ENCODE results near the gene CCDC85B. TPM values are rescaled to one million over a fixed set of nuclear protein-coding genes. Genes with fewer than 3 reads are reported as not detected.

Gene CCDC85B
- total and polyA plus RNA-seq, 2 of the 13 experiments (the other 11 are each of a cell fraction or from before 2014, with no cell fraction given), result 8.2 to 19.5 TPM

DNA sequence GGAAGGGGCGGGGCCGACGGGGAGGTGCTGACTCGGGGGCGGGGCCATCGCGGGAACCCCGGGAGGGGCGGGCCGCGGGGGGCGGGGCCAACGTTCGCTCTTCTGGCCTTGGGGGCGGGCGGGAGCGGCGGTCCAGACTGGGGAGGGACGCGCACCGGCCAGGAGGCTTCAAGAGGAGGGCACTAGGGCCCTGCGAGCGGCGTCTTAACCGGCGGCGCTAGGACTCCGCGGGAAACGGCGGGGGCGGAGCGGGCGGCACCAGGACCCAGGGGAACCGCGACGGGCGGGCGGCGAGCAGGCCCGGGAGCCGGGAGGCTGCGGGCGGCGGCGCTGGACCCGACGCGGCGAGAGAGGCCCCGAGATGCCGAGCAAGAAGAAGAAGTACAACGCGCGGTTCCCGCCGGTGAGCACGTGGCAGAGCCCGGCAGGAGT lies 28.7 kb downstream of the CCDC85B start, which contains the start of gene DRAP1 (continued):
- TF ChIP-seq, protein P1, sequence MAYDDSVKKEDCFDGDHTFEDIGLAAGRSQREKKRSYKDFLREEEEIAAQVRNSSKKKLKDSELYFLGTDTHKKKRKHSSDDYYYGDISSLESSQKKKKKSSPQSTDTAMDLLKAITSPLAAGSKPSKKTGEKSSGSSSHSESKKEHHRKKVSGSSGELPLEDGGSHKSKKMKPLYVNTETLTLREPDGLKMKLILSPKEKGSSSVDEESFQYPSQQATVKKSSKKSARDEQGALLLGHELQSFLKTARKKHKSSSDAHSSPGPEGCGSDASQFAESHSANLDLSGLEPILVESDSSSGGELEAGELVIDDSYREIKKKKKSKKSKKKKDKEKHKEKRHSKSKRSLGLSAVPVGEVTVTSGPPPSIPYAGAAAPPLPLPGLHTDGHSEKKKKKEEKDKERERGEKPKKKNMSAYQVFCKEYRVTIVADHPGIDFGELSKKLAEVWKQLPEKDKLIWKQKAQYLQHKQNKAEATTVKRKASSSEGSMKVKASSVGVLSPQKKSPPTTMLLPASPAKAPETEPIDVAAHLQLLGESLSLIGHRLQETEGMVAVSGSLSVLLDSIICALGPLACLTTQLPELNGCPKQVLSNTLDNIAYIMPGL (CRISPR knock-in tag; IDR thresholded peaks at IDR 0.05; ENCODE audit: borderline replicate concordance in 1 of 2, low read depth in 1 of 2), result peak in 1 of 2 experiments; percentile 90; a peak in 2 of 4 replicates
- no peak for TF ChIP-seq LCORL (IDR thresholded peaks at IDR 0.05)
- no peak for TF ChIP-seq LCORL (CRISPR knock-in tag; IDR thresholded peaks at IDR 0.05)
- peak; percentile 49; the same call in 1 of the 2 replicates for TF ChIP-seq ELF1 (CRISPR knock-in tag; IDR thresholded peaks at IDR 0.05)
- TF ChIP-seq, protein P2, sequence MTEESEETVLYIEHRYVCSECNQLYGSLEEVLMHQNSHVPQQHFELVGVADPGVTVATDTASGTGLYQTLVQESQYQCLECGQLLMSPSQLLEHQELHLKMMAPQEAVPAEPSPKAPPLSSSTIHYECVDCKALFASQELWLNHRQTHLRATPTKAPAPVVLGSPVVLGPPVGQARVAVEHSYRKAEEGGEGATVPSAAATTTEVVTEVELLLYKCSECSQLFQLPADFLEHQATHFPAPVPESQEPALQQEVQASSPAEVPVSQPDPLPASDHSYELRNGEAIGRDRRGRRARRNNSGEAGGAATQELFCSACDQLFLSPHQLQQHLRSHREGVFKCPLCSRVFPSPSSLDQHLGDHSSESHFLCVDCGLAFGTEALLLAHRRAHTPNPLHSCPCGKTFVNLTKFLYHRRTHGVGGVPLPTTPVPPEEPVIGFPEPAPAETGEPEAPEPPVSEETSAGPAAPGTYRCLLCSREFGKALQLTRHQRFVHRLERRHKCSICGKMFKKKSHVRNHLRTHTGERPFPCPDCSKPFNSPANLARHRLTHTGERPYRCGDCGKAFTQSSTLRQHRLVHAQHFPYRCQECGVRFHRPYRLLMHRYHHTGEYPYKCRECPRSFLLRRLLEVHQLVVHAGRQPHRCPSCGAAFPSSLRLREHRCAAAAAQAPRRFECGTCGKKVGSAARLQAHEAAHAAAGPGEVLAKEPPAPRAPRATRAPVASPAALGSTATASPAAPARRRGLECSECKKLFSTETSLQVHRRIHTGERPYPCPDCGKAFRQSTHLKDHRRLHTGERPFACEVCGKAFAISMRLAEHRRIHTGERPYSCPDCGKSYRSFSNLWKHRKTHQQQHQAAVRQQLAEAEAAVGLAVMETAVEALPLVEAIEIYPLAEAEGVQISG (CRISPR knock-in tag; IDR thresholded peaks at IDR 0.05), result peak; percentile 92
- TF ChIP-seq ZNF615 (CRISPR knock-in tag; IDR thresholded peaks at IDR 0.05; ENCODE audit: borderline replicate concordance), result no peak
- TF ChIP-seq JDP2 (CRISPR knock-in tag; IDR thresholded peaks at IDR 0.05; ENCODE audit: borderline replicate concordance), result no peak
- TF ChIP-seq, protein P3, sequence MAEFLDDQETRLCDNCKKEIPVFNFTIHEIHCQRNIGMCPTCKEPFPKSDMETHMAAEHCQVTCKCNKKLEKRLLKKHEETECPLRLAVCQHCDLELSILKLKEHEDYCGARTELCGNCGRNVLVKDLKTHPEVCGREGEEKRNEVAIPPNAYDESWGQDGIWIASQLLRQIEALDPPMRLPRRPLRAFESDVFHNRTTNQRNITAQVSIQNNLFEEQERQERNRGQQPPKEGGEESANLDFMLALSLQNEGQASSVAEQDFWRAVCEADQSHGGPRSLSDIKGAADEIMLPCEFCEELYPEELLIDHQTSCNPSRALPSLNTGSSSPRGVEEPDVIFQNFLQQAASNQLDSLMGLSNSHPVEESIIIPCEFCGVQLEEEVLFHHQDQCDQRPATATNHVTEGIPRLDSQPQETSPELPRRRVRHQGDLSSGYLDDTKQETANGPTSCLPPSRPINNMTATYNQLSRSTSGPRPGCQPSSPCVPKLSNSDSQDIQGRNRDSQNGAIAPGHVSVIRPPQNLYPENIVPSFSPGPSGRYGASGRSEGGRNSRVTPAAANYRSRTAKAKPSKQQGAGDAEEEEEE (CRISPR knock-in tag; IDR thresholded peaks at IDR 0.05; ENCODE audit: borderline replicate concordance), result no peak
- TF ChIP-seq NKX3-1 (CRISPR knock-in tag; IDR thresholded peaks at IDR 0.05), result peak; percentile 55; the same call in 1 of the 2 replicates
- no peak for TF ChIP-seq DMAP1 (CRISPR knock-in tag; IDR thresholded peaks at IDR 0.05)
- TF ChIP-seq ZMYM4 (CRISPR knock-in tag; IDR thresholded peaks at IDR 0.05), result peak; percentile 95
- peak; percentile 72; the same call in 1 of the 2 replicates for TF ChIP-seq TSC22D2 (CRISPR knock-in tag; IDR thresholded peaks at IDR 0.05; ENCODE audit: borderline replicate concordance)
- TF ChIP-seq, protein P4, sequence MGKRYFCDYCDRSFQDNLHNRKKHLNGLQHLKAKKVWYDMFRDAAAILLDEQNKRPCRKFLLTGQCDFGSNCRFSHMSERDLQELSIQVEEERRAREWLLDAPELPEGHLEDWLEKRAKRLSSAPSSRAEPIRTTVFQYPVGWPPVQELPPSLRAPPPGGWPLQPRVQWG (CRISPR knock-in tag; IDR thresholded peaks at IDR 0.05; ENCODE audit: borderline replicate concordance, low read depth), result no peak
- TF ChIP-seq SOX5 (CRISPR knock-in tag; IDR thresholded peaks at IDR 0.05; ENCODE audit: borderline replicate concordance), result peak; percentile 57
- 0 out of 2 replicates have a peak, but pooled peaks have one; percentile 49 for TF ChIP-seq GTF3A (CRISPR knock-in tag; conservative IDR thresholded peaks at IDR 0.05)
- TF ChIP-seq, protein P5, sequence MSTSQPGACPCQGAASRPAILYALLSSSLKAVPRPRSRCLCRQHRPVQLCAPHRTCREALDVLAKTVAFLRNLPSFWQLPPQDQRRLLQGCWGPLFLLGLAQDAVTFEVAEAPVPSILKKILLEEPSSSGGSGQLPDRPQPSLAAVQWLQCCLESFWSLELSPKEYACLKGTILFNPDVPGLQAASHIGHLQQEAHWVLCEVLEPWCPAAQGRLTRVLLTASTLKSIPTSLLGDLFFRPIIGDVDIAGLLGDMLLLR (CRISPR knock-in tag; IDR thresholded peaks at IDR 0.05), result peak; percentile 76
- TF ChIP-seq ZNF564 (CRISPR knock-in tag; IDR thresholded peaks at IDR 0.05), result no peak
- TF ChIP-seq ZNF788 (CRISPR knock-in tag; IDR thresholded peaks at IDR 0.05; ENCODE audit: borderline replicate concordance), result peak; percentile 98
- TF ChIP-seq DPF2 (CRISPR knock-in tag; IDR thresholded peaks at IDR 0.05; ENCODE audit: borderline replicate concordance, low read depth), result no peak
- no peak for TF ChIP-seq TAF15 (IDR thresholded peaks at IDR 0.05; ENCODE audit: low read depth, low read length, poor library complexity, severe bottlenecking)
- TF ChIP-seq, protein P6, sequence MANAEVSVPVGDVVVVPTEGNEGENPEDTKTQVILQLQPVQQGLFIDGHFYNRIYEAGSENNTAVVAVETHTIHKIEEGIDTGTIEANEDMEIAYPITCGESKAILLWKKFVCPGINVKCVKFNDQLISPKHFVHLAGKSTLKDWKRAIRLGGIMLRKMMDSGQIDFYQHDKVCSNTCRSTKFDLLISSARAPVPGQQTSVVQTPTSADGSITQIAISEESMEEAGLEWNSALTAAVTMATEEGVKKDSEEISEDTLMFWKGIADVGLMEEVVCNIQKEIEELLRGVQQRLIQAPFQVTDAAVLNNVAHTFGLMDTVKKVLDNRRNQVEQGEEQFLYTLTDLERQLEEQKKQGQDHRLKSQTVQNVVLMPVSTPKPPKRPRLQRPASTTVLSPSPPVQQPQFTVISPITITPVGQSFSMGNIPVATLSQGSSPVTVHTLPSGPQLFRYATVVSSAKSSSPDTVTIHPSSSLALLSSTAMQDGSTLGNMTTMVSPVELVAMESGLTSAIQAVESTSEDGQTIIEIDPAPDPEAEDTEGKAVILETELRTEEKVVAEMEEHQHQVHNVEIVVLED (CRISPR knock-in tag; IDR thresholded peaks at IDR 0.05; ENCODE audit: borderline replicate concordance), result peak; percentile 64

Data from HepG2 (cell line).